ENCODE measurements around the gene TTLL10.

TTLL10 gene, protein sequence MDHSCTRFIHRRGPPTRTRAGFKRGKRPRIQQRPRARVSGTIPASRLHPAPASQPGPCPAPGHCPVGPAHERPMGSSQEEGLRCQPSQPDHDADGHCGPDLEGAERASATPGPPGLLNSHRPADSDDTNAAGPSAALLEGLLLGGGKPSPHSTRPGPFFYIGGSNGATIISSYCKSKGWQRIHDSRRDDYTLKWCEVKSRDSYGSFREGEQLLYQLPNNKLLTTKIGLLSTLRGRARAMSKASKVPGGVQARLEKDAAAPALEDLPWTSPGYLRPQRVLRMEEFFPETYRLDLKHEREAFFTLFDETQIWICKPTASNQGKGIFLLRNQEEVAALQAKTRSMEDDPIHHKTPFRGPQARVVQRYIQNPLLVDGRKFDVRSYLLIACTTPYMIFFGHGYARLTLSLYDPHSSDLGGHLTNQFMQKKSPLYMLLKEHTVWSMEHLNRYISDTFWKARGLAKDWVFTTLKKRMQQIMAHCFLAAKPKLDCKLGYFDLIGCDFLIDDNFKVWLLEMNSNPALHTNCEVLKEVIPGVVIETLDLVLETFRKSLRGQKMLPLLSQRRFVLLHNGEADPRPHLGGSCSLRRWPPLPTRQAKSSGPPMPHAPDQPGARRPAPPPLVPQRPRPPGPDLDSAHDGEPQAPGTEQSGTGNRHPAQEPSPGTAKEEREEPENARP

DNA sequence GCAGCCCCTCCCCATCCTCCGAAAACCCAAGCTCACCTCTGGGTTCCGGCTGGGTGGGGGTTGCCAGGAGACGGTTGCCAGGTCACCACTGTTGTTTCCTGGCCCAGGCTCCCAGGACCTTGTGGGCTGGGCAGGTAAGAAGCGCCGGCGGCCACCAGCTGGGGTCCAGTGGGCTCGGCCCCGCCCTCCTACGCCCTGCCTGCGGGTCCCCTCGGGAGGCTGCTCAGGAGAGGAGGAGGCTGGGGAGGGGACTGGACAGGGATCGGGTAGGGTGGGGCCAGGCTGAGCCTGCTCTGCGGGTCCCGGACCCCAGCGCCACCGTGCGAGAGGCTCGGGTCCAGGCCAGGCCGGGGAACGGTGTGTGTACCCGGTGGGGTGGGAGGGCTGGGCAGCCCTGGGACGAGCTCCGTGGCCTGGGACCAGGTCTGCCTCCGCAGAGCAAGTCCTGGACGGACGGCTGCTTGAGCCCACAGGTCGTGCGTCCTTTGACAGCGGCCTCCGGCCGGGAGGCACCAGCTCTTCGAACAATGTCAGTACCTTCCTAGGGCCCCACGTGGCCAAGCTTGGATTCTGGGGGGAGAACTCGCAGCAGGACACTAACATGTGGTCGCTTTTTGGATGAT, at the start of gene TTLL10:
Gene TTLL10 (plus strand): TSS at position 88 of the 623 bp plus-strand sequence. CDS start 5,336 bp downstream, outside the sequence.
- in situ Hi-C loops (cut with MboI; ENCODE audit: low sequenced_read_pairs) = no loop called here

- in situ Hi-C loops (cut with MboI; ENCODE audit: low sequenced_read_pairs) = no loop called here
Measured at GRCh38 chr1:1124508-1124785, 49.2 kb upstream of the TTLL10 start.

GRCh38 chr1:1124786-1125642, 48.7 kb upstream of the TTLL10 start:
- in situ Hi-C loops (cut with MboI; ENCODE audit: low sequenced_read_pairs) = no loop called here

- in situ Hi-C loops (cut with MboI; ENCODE audit: low sequenced_read_pairs) = no loop called here
Measured at GRCh38 chr1:1125945-1126344, 47.7 kb upstream of the TTLL10 start.

- in situ Hi-C loops (cut with MboI; ENCODE audit: low sequenced_read_pairs) = no loop called here
Measured at GRCh38 chr1:1127551-1128451, 45.9 kb upstream of the TTLL10 start.

DNA sequence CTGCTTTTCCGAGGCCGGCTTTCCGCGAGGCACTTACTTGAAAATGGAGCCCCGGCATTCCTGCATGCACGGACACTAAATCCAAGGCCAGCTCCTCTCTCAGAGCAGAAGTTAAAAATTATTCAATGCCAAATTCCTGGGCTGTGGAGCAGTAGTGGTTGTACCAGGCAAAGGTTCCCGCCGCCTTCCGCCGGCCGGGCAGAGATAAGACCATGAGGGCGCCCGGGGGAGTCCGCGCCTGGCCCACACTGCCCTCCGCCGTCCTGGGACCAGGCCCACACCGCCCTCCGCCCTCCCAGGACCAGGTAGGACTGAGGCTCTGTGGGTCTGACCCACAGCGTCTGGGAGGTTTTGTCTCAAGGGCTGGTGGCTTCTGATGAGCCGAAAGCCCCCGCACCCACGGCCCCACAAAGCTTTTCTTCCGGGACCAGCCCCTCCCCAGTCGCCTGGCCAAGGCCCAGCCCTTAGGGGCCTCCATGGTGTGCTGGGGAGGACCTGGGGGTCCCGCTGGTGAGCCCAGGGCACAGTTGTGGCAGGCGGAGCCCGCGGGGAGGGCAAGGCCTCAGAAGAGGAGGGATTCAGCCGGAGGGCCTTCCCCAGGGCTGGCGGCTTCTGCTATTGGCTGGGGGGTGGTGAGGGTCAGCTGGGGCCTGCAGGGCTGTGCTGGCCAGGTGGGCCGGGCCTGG, 45.1 kb upstream of the TTLL10 start:
- in situ Hi-C loops (cut with MboI; ENCODE audit: low sequenced_read_pairs) = no loop called here

DNA sequence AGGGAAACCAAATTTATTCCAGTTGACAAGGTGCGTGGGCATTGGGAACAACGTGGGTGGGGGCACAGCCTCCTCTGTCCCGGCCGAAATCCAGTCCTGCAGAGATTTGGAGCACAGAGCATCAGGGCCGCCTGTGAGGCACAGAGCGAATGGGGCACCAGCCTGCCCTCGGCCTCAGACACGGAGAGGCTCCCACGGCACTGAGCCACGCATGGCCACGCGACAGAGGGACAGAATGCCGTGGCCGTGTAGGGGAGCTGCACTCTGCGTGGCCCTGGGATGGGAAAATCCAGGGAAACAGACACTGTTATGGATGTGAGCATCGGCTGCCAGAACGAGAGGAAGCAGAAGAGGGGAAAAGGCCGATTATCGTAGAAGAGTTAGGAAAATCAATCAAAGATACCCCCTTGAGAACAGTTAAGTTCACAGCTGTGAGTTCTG, 44.3 kb upstream of the TTLL10 start:
- in situ Hi-C loops (cut with MboI; ENCODE audit: low sequenced_read_pairs) = no loop called here

DNA sequence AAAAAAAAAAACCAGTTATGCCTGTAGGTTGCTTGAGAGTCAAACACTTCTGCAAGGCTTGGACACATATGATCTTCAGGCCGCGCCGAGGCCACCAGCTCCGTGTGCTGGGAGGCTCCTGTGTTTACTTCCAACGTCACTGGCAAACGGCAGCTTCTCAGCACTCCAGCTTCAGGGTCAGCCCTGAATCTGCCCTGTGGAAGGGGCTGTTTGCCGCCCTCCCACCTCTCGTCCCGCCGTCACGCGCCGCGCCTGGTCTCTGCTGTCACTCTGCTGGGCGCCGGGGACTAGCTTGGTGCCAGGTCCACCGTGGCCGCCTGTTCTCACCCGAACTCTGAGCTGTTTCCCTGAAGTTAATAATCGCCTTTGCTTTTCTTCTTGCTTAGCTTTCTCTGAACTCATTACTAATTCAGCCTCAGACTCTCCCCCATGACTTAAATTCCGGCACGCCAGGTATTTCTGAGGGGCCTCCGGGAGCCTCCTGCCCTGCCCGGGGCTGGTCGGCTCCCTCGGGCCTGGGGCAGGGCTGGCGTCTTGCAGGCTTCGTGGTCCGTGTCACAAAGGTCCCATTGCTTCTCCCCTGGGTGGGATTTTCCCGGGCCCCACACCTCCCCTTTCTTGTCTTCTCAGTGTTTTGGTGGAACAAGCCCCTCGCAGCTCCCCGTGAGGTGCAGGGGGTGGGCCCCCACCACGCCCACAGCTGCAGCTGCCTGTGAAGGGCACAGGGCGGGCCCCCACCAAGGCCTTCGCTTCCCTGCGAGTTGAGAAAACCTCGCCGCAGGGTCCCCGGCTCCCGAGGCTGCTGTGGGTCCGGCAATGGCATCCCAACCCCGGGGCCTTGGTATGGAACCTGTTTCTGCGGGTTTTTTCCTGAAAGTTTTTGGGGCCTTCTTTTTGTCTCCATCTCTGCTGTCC, 43.2 kb upstream of the TTLL10 start:
- in situ Hi-C loops (cut with MboI; ENCODE audit: low sequenced_read_pairs) = no loop called here

DNA sequence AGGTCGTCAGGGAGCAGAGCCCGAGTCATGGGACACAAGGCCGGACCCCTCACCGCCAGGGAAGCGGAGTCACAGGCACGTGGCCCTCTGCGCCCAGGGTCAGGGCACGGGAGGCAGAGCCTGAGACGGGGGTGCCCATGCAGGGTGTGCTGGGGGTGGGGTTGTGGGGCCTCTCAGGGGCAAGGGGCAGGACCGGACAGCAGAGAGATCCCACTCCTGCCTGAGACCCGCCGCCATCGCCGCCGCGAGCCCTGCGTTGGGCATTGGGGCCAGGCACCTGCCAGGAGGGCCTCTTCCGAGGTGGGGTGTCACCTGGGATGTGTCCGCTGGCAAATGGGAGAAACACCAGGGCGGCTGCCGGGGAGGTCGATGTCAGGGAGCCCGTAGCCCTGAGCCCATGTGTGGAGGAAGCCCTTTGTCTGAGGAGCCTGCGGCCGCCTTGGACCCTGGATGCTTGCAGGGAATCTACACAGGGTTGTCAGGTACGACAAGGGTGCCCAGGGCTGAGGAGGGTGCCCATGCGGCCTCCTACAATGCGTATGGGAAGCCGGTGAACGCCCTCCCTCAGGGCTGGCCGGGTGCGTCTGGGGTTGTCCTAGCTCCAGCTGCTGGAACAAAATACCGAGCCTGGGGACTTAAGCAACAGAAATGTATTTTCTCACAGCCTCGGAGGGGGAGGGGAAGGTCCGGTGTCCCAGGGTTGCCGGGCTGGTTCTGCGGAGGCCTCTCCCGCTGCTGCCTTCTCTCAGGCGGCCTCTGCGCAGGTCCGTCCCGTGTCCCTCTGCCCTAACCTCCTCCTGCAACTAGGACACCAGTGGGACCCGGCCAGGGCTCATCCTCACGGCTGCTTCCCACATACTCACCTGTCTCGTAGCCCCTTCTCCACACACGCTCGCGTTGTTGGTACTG, 41.4 kb upstream of the TTLL10 start:
- in situ Hi-C loops (cut with MboI; ENCODE audit: low sequenced_read_pairs) = no loop called here

DNA sequence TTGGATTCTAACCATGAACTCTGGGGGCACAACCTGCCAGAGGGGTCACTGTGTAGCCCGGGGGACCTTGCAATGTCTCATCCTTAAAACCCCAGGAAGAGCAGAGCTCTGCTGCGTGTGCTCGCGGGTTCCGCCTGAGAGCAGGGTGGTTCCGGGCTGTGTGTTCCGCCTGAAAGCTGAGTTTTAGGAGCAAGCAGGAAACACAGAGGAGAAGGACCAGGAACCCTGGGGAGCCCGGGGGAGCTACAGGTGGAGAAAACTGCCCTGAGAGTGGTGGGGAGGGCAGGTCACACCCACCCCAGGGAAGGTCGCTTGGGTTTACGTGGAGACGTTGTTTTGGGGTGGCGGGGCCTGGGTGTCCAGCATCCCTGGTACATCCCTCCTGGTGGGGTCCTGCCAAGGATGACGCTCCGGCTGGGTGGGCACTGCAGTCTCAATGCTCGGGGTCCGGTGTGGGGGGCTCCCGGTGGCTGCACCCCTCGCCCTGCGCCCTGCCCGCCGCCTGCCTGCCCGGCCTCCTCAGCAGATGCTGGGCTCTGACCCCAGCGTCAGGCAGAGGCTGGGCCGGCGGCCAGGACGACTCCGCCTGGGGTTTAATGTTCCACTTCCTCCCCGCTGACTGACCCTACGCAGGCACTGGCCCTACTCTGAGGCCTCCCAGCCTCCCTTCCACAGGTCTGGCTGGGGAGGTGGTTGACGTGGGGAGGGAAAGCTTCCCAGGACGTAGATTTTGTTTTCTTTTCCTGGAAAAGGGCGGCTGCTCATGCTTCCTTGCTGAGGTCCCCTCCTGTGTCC, 40.5 kb upstream of the TTLL10 start:
- in situ Hi-C loops (cut with MboI; ENCODE audit: low sequenced_read_pairs) = no loop called here

DNA sequence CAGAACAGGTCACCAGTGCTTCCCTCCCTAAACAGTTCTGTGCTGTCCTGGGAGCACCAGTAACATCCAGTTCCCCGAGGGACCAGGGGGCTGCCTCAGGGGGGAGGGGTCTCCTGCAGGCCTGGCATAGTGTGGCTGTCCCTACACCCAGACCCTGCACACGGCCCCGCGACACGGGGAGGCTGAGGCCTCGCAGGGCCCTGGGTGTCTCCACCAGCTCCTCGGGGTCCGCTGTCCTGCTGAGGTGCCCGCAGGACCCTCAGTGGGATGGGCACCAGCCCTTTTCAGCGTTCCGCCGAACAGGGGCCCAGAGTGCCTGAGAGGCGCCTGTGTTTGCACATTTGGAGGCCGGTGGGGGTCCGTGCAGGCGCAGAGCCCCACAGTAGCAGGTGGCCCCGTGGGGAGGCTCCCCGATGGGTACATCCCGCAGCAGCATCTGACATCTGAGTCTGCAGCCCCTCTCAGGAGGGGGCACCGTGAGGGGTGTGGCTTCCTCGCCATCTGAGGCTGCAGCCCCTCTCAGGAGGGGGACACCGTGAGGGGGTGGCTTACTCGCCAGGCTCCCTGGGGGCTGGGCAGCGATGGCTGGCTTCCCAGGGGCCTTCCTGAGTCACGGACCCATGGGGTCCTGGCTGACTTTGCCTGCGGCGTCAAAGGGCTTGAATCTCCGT, 39.2 kb upstream of the TTLL10 start:
- in situ Hi-C loops (cut with MboI; ENCODE audit: low sequenced_read_pairs) = no loop called here

DNA sequence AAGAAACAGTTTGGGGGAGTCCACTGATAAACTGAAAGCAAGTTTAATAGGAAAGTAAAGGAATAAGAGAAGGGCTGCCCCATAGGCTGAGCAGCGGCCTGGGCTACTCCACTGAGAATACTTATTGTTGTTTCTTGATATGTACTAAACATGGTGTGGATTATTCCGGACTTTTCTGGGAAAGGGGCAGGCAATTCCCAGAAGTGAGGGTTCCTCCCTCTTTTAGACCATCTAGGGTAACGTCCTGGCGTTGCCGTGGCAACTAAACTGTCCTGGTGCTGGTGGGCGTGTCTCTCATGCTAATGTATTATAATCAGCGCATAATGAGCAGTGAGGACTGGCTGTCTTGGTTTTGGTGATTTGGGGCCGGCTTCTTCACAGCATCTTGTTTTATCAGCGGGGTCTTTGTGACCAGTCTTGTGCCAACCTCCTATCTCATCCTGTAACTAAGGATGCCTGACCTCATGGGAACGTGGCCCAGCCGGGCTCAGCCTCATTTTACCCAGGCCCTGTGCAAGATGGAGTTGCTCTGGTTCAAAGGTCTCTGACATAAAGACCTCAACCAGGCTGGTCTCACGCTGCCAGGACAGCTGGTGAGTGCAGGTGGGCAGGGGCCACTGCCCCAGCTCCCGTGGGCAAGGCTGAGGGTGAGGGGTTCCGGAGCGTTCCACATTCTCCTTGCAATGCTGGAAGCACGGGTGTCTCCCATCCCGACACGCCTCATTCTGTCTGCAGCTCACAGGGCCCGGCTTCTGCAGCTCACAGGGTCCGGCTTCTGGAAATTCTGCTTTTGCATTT, 38.1 kb upstream of the TTLL10 start:
- in situ Hi-C loops (cut with MboI; ENCODE audit: low sequenced_read_pairs) = no loop called here

GRCh38 chr1:1136547-1137230, 37.0 kb upstream of the TTLL10 start:
- in situ Hi-C loops (cut with MboI; ENCODE audit: low sequenced_read_pairs) = no loop called here

DNA sequence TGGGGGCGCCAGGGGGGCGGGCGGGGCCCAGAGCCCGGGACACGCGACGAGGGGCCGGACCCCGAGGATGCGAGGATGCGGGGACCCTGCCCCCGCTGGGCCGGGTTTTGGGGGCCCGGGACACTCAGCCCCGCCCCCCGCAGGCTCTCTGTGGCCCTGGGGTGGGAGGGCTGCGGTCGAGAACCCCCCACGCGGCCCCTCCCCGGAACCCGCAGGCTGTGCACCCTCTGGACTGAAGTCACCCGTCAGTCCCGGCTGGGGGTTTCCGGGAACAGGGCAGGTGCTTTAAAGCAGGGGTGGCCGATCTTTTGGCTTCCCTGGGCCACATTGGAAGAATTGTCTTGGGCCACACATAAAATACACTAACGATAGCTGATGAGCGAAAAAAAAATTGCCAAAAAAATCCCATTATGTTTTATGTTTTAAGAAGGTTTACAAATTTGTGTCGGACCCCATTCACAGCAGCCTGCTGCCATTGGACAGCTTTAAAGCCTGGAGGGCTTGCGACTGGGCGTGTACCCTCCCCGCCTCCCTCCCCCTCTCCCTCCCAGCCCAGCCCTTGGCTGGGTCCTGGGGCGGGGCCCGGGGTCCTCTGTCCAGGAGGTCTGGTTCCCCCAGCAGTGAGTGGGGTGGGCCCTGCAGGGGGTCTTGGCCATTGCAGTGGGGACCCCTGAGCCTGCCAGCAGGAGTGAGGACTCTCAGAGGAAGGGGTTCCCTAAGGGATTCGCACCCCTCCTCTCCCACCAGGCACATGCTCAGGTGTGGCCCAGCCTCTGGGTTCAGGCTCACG, 36.2 kb upstream of the TTLL10 start:
- in situ Hi-C loops (cut with MboI; ENCODE audit: low sequenced_read_pairs) = no loop called here

Data from HL-60/S4 (cell line).